ENCODE measurements around the gene KMT2B.

- TF ChIP-seq CTCF (IDR thresholded peaks at IDR 0.05; ENCODE audit: insufficient read depth, low read length) (no peak), REST (IDR thresholded peaks at IDR 0.05; ENCODE audit: insufficient replicate concordance, low read depth) (no peak), GABPA (IDR thresholded peaks at IDR 0.05; ENCODE audit: low read depth) (no peak)
Measured at GRCh38 chr19:35780717-35781116, 62.9 kb downstream of the KMT2B start.
